GM21576 (cell line): ENCODE results near the gene GTF3A.
A peak's percentile ranks its signal among the peaks of the same experiment; 100 is the strongest.
"Not testable (repeated sequence)": the region's sequence is repeated elsewhere in the genome, so short reads cannot be mapped to it uniquely, and the experiment has no call there.

Experiments used
- ATAC-seq: cut with Tn5 transposase; IDR thresholded peaks from one replicate; pipeline ENCODE4 v1.9.1; 2021; ENCODE audit warnings: mild to moderate bottlenecking, moderate library complexity; ENCODE audit not compliant: unreplicated experiment

GTF3A gene

GRCh38 chr13:27424246-27425157 is at the start of gene GTF3A:
Gene GTF3A, plus strand, starts transcription at chr13:27424619.
- peak; percentile 61 for ATAC-seq

DNA sequence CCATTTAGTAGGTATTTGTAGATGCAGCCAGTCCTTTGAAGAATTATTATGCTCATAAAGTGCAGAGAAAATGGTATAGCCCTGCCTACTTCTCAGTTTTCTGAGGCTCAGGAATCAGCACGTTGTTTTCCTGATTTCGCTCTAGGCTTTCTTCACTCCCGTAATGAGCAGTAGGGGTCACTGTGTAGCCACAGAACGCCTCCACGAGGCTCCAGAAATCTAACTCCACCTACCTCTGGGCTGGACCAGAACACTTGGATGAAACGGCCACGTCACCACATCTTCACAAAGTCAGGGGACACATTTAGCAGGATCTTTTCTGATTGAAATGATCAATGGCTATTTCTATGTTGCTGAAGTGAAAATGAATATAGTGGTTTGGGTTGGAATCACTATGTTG is 49.8 kb upstream of the GTF3A start:
- peak; percentile 55 for ATAC-seq

DNA sequence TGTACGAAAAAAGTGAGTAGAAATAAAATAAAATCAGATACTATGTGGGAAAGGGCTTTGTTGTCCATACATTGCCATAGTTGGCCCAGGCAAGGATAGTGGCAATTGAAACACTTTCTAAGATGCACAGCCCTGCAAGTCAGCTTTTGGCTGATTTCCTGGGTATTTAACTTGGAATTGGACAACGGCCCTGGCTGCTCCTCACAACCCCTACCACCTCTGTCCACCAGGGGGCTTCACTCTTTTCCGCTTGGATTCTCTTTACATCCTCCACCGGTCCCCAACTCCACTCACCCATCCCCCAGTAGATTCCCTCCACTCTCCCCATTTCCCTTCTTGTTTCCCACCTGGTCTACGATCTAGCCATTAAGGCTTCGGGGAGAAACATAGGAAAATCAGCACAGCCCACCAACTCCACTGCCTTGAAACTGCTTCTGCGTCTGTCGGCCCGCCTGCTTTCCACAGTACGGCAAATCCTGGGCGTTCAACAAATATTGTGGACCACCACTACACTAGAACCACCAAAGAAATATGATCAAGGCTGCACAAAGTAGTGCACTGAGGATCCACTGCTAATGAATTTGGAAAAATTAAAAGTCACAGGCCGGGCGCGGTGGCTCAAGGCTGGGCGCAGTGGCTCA is 48.6 kb upstream of the GTF3A start:
- no peak for ATAC-seq

DNA sequence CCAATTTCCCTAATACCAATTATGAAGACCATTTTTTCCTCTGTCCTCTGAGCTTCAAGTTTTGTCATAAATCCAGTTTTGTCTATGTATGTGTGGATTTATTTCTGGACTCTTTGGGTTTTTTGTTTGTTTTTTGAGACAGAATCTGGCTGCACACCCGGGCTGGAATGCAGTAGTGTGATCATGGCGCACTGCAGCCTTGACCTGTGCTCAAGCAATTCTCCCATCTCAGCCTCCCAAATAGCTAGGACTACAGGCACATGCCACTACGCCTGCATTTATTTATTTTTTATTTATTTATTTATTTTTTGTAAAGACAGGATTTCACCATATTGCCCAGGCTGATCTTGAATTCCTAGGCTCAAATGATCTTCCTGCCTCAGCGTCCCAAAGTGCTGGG is 45.3 kb upstream of the GTF3A start:
- ATAC-seq, result no peak

DNA sequence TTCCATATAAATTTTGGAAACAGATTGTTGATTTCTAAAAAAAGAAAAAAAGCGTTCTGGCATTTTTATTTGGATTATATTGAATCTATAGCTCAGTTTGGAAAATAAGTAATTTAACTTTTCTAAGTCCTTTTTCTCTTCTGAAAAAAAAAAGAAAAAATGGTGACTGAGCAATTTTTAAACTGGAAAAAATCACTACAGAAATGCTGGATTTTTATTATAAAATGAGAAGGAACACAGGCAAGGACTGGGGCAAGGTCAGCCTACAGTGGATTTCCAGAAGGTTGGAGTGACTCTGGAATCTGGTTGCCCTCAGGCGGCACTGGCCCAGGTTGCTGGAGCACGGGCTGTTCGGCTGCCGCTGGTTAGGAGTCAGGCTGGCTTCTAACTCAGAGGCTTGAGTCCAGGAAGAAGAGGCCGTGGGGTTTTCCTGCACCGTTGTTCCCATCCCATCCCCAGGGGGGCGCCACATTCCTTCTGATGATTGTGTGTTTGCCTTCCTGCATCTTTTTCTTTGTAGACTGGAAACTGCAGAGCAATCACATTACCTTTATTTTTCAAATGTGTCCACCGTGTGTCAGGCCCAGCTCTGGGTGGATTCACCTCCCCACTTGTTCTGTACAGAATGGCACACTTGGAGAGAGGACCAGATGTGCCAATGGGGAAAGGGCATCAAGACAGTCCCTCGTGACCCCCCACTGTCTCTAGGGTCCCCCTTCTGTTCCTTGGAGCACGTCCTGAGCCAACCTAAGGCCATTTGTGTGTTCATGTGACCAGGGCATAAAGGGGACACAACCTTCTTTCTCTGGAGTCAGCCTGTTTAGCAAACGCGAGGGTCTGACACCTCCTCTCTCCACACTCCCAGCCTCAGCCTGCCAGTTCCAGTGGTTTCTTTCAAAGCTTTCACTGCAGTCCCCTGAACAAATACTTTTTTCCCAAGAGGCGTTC is 44.5 kb upstream of the GTF3A start:
- no peak for ATAC-seq

DNA sequence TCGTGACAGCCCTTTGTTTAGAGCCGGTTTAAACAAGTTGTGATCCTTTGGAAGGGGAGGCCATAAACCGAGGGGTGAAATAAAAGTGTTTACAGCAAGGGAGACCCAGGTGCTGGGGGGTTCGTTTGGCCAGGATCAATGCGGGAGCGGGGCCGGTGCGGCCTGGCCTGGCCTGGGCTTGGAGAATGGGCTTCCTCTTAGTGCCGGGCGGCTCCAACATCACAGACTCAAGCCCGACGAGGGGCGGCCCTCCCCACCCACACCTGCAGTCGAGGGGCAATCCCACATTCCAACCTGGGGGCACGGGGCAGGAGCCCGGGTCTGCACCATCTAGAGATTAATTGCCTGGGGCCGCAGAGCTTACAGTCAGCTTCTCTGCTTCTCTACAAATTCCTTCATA is 42.8 kb upstream of the GTF3A start:
- no peak for ATAC-seq

DNA sequence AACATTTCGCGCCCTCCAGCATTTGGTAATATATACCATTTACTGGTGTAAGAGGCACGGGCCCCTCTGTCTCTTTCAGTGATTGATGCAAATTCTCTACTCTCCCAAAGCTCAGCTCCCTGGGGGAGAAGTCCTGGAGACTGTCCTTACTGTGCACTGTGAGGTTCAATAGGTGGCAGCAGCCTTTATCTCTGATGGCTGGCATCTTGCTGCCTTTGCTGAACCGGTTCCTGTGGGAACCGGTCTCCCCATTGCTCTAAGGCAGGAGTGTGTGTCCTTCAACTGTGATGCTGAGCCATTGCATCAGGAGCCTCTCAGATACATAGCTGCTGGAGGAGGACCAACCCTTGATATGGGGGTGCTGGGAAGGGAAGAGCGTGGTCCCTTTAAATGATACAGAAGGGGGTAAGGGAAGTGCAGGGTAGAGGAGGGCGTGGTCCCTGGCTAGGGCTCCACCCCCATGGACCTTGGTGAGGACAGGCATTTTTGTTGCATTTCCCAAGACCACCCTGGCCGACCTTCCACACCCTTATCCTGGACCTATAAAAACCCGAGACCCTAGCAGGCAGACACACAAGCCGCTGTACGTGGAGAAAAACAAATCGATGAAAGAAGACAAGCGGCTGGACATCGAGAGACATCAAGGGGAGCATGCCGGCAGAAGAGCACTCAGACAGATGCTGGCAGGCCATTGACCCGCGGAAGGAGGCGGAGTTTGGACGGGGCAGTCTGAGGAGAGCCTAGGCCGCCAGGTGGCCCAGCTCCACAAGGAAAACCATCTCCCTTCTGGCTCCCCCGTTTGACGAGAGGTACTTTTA is 41.1 kb upstream of the GTF3A start:
- ATAC-seq, result no peak

GRCh38 chr13:27384285-27384684 is 40.1 kb upstream of the GTF3A start:
- no peak for ATAC-seq

- no peak for ATAC-seq
Measured at GRCh38 chr13:27388241-27388640, 36.2 kb upstream of the GTF3A start.

- ATAC-seq, result no peak
Measured at GRCh38 chr13:27389891-27390290, 34.5 kb upstream of the GTF3A start.

DNA sequence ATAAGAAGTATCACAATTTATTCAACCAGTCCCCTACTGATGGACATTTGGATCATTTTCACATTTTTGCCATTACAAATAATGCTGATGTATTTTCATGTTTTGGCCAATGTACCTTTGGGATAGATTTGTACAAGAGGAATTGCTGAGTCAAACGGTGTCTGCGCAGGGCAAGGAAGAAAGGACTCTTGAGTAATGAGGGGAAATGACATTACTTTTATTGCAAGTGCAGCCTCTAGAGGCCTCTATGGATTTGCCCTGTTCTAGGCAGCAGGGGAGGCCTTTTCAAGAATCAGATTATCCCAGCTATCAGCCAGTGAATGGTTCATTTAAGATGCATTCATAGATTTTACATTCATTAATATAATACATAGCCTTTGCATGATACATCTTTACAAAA is 32.9 kb upstream of the GTF3A start:
- no peak for ATAC-seq

DNA sequence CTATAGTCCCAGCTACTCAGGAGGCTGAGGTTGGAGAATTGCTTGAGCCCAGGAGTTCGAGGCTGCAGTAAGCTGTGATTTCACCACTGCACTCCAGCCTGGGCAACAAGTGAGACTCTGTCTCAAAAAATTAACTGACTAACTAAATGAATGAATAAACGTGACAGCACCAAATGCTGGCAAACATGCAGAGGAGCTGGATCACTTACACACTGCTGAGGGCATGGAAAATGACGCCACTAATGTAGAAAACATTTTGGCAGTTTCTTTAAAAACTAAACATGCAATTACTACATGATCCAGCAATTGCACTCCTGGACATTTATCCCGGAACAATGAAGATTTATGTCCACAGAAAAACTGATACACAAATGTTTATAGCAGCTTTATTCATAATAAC is 31.3 kb upstream of the GTF3A start:
- ATAC-seq, result no peak

- no peak for ATAC-seq
Measured at GRCh38 chr13:27395007-27395510, 29.4 kb upstream of the GTF3A start.

GRCh38 chr13:27396252-27396846 is 28.1 kb upstream of the GTF3A start:
- no peak for ATAC-seq

GRCh38 chr13:27398360-27398759 is 26.1 kb upstream of the GTF3A start:
- ATAC-seq, result no peak

- ATAC-seq, result not testable (repeated sequence)
Measured at GRCh38 chr13:27400405-27400804, 24.0 kb upstream of the GTF3A start.

- no peak for ATAC-seq
Measured at GRCh38 chr13:27401210-27401609, 23.2 kb upstream of the GTF3A start.

DNA sequence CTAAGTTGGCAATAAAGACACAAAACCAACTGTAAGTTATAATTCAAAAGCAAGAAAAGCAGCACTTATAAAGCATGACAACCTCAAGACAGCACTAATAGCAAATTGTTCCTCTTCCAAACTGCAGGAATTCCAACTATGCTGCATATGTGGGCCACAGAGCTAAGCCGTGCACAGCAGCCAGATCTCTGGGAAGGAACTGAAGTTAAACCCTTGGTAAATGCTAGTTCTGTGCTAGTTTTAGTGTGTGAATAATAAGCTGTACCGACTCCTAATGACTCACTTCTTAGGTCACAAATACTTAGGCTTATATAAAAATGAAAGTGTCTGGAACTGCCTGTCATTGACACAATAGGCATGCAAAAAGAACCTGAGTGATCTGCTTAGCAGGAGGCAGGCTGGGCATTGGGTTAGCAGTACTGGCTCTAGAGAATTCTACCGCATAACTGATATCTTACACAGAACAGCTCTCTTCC is 21.2 kb upstream of the GTF3A start:
- ATAC-seq, result no peak

GRCh38 chr13:27403727-27404385 is 20.6 kb upstream of the GTF3A start:
- no peak for ATAC-seq
